ENCODE measurements around the gene RBL2. TPM values are rescaled to one million over a fixed set of nuclear protein-coding genes. Genes with fewer than 3 reads are reported as not detected.

Gene RBL2
- total RNA-seq, 1 donor from 2014 or later = 59.2 TPM

- no peak overlapping the region for H3K4me3 Mint-ChIP-seq
These were observed 42.6 kb downstream of the RBL2 start for GRCh38 chr16:53476867-53477266.

DNA sequence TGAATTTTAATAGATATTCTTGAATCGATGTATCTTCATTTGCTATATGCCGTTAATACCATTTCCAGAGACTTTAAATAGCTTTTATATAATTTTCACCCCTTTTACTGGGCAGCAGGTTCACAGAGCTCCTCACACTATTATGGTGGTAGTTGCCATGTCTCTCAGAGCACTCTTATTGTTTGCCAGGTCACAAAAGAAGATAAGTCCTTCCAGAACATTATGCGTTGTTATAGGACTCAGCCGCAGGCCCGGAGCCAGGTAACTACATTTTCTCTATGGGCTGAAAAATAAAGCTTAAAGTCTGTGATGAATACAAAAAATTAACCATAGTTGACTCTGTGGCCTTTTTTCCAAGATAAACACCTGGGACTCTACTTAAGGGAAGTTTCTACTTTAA, 44.7 kb downstream of the RBL2 start:
- H3K27me3 Mint-ChIP-seq (ENCODE audit: low read depth) = no peaks in the 10 kb centered on the region
- no peak overlapping the region for H3K27ac Mint-ChIP-seq
- TF ChIP-seq, protein P1, sequence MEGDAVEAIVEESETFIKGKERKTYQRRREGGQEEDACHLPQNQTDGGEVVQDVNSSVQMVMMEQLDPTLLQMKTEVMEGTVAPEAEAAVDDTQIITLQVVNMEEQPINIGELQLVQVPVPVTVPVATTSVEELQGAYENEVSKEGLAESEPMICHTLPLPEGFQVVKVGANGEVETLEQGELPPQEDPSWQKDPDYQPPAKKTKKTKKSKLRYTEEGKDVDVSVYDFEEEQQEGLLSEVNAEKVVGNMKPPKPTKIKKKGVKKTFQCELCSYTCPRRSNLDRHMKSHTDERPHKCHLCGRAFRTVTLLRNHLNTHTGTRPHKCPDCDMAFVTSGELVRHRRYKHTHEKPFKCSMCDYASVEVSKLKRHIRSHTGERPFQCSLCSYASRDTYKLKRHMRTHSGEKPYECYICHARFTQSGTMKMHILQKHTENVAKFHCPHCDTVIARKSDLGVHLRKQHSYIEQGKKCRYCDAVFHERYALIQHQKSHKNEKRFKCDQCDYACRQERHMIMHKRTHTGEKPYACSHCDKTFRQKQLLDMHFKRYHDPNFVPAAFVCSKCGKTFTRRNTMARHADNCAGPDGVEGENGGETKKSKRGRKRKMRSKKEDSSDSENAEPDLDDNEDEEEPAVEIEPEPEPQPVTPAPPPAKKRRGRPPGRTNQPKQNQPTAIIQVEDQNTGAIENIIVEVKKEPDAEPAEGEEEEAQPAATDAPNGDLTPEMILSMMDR (IDR thresholded peaks at IDR 0.05; ENCODE audit: unreplicated experiment) = no peak
- H3K9me3 Mint-ChIP-seq = no peaks in the 10 kb centered on the region
- H3K36me3 Mint-ChIP-seq = peaks cover 55% of the 10 kb centered on the region
- DNase-seq (ENCODE audit: low spot score in 2 of 2, unreplicated experiment in 2 of 2) = no peak
- no peak overlapping the region for H3K4me3 Mint-ChIP-seq
- no peaks in the 10 kb centered on the region for H3K4me1 Mint-ChIP-seq

More at GRCh38 chr16:53476867-53477266, 42.6 kb downstream of the RBL2 start:
- peaks cover 61% of the 10 kb centered on the region for H3K36me3 Mint-ChIP-seq
- TF ChIP-seq, protein P1 (IDR thresholded peaks at IDR 0.05; ENCODE audit: unreplicated experiment) = no peak
- H3K27ac Mint-ChIP-seq = no peak overlapping the region
- no peak for DNase-seq (ENCODE audit: low spot score in 2 of 2, unreplicated experiment in 2 of 2)
- no peaks in the 10 kb centered on the region for H3K4me1 Mint-ChIP-seq
- H3K9me3 Mint-ChIP-seq = peaks cover 19% of the 10 kb centered on the region
- H3K27me3 Mint-ChIP-seq (ENCODE audit: low read depth) = no peaks in the 10 kb centered on the region

DNA sequence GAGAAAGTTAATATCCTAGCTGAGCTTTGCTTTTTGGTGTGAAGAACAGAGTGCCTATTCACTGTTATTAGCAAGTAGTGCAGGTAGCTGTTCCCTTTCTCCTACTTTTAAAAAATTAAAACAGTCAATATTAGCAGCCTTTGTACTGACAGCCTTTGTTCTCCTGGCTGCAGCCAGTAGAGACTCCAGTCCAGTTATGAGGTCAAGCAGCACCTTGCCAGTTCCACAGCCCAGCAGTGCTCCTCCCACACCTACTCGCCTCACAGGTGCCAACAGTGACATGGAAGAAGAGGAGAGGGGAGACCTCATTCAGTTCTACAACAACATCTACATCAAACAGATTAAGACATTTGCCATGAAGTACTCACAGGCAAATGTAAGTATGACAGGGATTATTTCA, 46.1 kb downstream of the RBL2 start:
- Mint-ChIP-seq H3K27ac (no peak overlapping the region), H3K9me3 (peaks cover 8% of the 10 kb centered on the region), H3K4me1 (no peaks in the 10 kb centered on the region), H3K27me3 (ENCODE audit: low read depth) (no peaks in the 10 kb centered on the region), H3K4me3 (no peak overlapping the region), H3K36me3 (peaks cover 61% of the 10 kb centered on the region)
- no peak for DNase-seq (ENCODE audit: low spot score in 2 of 2, unreplicated experiment in 2 of 2)
- TF ChIP-seq, protein P1 (IDR thresholded peaks at IDR 0.05; ENCODE audit: unreplicated experiment) = no peak

DNA sequence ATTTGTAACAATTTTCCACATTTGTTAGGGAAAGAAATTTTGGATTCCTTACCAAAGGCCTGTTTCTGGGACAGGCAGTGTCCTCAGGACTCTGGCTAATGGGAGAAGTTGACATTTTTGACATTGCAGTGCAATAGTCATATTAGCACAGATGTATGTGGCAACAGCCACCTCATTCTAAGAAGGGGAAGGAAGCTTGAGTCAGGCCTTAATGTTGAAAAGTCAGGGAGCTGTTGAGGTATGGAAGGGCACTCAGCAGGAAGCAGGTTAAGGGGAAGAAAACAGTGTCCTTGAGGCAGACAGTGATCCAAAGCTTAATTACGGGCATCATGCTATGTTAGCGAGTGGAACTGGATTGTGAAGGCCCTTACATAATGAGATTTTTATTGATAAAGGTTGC, 47.9 kb downstream of the RBL2 start:
- no peak for DNase-seq (ENCODE audit: low spot score in 2 of 2, unreplicated experiment in 2 of 2)

DNA sequence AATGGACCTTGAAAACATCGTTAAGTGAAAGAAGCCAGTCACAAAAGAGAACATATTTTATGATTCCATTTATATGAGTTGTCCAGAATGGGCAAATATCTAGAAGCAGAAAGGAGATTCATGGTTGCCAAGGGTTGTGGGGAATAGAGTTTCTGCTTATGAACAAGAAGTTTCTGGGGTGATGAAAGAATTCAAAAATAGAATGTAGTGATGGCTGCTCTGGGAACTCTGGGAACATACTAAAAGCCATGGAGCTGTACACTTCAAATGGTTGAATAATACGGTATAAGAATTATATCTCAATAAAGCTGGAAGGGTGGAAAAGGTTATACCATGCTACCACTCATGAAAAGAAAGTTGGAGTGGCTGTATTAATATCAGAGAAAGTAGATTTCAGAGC, 50.3 kb downstream of the RBL2 start:
- no peak overlapping the region for H3K4me3 Mint-ChIP-seq
- peaks cover 20% of the 10 kb centered on the region for H3K9me3 Mint-ChIP-seq
- no peak overlapping the region for H3K27ac Mint-ChIP-seq
- H3K27me3 Mint-ChIP-seq (ENCODE audit: low read depth) = no peaks in the 10 kb centered on the region
- no peaks in the 10 kb centered on the region for H3K4me1 Mint-ChIP-seq
- TF ChIP-seq, protein P1 (IDR thresholded peaks at IDR 0.05; ENCODE audit: unreplicated experiment) = no peak
- DNase-seq (ENCODE audit: low spot score in 2 of 2, unreplicated experiment in 2 of 2) = no peak
- H3K36me3 Mint-ChIP-seq = peaks cover 67% of the 10 kb centered on the region

More for the DNA sequence above, 47.9 kb downstream of the RBL2 start:
- H3K9me3 Mint-ChIP-seq = peaks cover 19% of the 10 kb centered on the region
- H3K4me3 Mint-ChIP-seq = no peak overlapping the region
- H3K4me1 Mint-ChIP-seq = no peaks in the 10 kb centered on the region
- peaks cover 69% of the 10 kb centered on the region for H3K36me3 Mint-ChIP-seq
- H3K27ac Mint-ChIP-seq = no peak overlapping the region
- TF ChIP-seq, protein P1 (IDR thresholded peaks at IDR 0.05; ENCODE audit: unreplicated experiment) = no peak
- no peaks in the 10 kb centered on the region for H3K27me3 Mint-ChIP-seq (ENCODE audit: low read depth)

DNA sequence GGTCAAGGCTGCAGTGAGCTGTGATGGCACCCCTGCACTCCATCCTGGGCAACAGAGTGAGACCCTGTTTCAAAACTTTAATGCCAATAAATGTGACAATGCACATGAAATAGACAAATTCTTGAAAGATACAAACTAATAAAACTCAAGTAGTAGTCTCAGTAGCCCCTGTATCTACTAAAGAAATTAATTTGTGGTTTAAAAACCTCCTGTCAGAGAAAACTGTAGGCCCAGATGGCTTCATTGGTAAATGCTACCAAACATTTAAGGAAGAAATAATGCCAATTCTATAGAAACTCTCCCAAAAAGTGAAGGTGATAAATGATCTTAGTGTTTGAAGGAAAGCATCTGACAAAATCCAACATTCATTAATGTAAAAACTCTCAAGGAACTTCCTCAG, 52.0 kb downstream of the RBL2 start:
- no peak overlapping the region for H3K27ac Mint-ChIP-seq
- H3K36me3 Mint-ChIP-seq = peaks cover 67% of the 10 kb centered on the region
- H3K4me1 Mint-ChIP-seq = no peaks in the 10 kb centered on the region
- peaks cover 20% of the 10 kb centered on the region for H3K9me3 Mint-ChIP-seq
- TF ChIP-seq, protein P1 (IDR thresholded peaks at IDR 0.05; ENCODE audit: unreplicated experiment) = no peak
- H3K4me3 Mint-ChIP-seq = no peak overlapping the region
- no peak for DNase-seq (ENCODE audit: low spot score in 2 of 2, unreplicated experiment in 2 of 2)
- no peaks in the 10 kb centered on the region for H3K27me3 Mint-ChIP-seq (ENCODE audit: low read depth)

All from mesothelial cell of epicardium (in vitro differentiated cells).